ENCODE measurements around the gene GPR35.

GPR35 gene

DNA sequence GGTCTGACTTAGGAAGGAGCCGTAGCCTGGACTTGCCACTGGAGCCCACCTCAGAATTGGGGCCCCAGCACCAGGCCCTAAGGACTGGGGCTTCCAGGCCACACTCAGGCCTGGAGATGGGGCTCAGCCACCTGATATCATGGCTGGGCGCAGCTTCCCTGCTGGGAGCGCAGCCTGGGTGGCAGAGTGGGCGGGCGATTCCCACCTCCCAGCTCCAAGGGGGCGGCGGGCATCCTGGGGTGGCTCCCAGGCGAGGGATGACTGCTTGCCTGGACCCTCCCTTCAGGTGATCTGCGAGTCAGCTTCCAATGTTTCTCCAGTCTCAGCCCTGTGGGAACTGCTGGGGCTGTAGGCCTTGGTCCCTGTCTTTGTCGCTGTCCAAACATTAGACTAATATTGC is 20.1 kb downstream of the GPR35 start:
- no peak overlapping the region for H3K9ac ChIP-seq (ENCODE audit: low read depth, low read length)
- H3K27ac ChIP-seq (ENCODE audit: low read depth, low read length), result no peak overlapping the region
- no peaks in the 10 kb centered on the region for H3K4me1 ChIP-seq (ENCODE audit: insufficient read depth, low read length)
- H3K9me3 ChIP-seq (ENCODE audit: insufficient read depth, low read depth, low read length), result no peaks in the 10 kb centered on the region
- H3K4me3 ChIP-seq (ENCODE audit: low read length), result no peak overlapping the region
- no peaks in the 10 kb centered on the region for H3K27me3 ChIP-seq (ENCODE audit: insufficient read depth, low read length)
- 91% methylated on average over 10 of the region's 10 CpGs for WGBS
- no peaks in the 10 kb centered on the region for H3K36me3 ChIP-seq (ENCODE audit: insufficient read depth, low read length)

DNA sequence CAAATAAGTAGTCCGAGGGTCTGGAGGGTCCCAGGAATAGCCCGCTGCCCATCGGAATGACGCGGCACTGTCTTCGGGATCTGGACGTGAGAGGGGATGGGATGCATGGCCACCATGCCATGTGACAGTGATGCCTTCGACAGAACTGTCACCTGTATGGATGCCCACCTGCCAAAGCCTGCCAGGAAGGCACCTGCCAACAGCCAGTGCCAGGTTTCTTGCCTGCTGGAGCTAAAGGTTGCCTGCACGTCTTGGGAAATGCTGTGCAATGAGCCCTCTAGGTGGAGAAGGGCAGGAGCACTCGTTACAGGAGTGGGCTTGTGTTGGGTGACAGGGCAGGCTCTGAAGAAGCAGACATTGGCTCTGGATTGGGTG is 20.5 kb downstream of the GPR35 start:
- Histone ChIP-seq H3K27me3 (ENCODE audit: insufficient read depth, low read length) (no peaks in the 10 kb centered on the region), H3K4me3 (ENCODE audit: low read length) (no peak overlapping the region), H3K36me3 (ENCODE audit: insufficient read depth, low read length) (no peaks in the 10 kb centered on the region), H3K9me3 (ENCODE audit: insufficient read depth, low read depth, low read length) (no peaks in the 10 kb centered on the region), H3K9ac (ENCODE audit: low read depth, low read length) (no peak overlapping the region), H3K27ac (ENCODE audit: low read depth, low read length) (no peak overlapping the region), H3K4me1 (ENCODE audit: insufficient read depth, low read length) (no peaks in the 10 kb centered on the region)
- WGBS, result 89% methylated on average over 10 of the region's 10 CpGs

DNA sequence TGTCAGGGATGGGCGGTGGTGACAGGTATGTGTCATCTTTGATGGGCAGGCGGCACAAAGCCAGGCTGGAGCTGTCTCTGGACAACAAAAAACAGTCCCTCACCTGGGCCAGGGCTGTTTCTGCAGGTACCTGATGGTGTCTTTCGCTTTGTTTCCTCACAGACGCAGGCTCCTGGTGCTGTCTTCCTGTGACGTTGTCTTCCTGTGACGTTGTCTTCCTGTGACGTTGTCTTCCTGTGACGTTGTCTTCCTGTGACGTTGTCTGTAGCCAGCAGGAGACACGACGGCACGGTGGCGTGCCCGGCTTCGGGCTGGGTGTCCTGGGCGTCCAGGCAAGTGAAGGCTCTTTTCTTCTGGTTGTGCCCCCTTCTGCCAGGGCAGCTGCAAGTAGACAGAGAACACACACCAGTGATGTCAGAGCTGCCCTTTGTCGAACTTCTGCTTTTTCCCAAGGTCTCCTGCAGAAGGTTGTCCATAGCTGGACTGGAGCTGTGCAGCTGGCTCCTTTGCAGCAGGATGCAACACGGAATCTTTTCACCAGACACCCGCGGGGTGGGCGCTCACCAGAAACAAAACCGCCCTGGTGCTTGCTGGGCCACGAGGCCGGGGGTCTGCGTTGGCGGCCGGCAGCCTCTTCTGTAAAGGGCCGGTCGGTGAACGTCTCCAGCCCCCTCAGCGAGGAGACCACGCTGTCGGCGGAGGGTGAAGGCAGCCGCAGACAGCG is 21.1 kb downstream of the GPR35 start:
- Histone ChIP-seq H3K9me3 (ENCODE audit: insufficient read depth, low read depth, low read length) (peaks cover 3% of the 10 kb centered on the region; the same call in 1 of the 2 replicates), H3K4me1 (ENCODE audit: insufficient read depth, low read length) (no peaks in the 10 kb centered on the region), H3K36me3 (ENCODE audit: insufficient read depth, low read length) (no peaks in the 10 kb centered on the region), H3K27ac (ENCODE audit: low read depth, low read length) (no peak overlapping the region), H3K9ac (ENCODE audit: low read depth, low read length) (no peak overlapping the region), H3K27me3 (ENCODE audit: insufficient read depth, low read length) (no peaks in the 10 kb centered on the region), H3K4me3 (ENCODE audit: low read length) (no peak overlapping the region)
- WGBS, result 92% methylated on average over 36 of the region's 36 CpGs

DNA sequence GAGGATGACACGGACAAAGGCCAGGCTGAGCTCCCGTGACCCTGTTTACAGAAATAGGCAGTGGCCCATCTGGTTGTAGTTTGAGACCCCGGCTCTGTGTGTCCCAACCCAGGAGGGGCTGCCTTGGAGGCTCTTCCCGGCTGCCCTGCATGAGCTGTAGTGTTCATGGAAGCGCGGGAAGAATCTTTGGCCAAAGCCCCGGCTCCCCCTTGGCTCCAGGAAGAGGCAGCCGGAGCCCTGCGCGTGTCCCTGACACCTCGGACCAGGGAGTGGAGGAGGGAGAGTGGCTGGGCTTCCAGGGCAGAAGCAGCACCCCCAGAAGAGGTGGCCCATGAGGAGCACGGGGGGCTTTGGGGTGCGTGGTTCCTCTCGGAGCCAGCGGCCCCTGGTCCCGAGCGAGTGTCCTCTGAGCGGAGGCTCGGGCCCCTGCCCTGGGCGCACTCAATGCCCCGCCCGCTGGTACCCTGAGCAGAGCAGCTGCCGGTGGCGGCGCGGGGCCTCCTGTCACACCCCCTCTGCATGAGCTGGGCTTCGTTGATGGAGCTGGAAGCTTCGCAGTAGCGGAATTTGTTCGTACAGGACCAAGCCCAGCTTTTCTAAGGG is 21.7 kb downstream of the GPR35 start:
- Histone ChIP-seq H3K36me3 (ENCODE audit: insufficient read depth, low read length) (no peaks in the 10 kb centered on the region), H3K4me1 (ENCODE audit: insufficient read depth, low read length) (no peaks in the 10 kb centered on the region), H3K9me3 (ENCODE audit: insufficient read depth, low read depth, low read length) (peaks cover 3% of the 10 kb centered on the region; the same call in 1 of the 2 replicates), H3K4me3 (ENCODE audit: low read length) (no peak overlapping the region), H3K9ac (ENCODE audit: low read depth, low read length) (no peak overlapping the region), H3K27me3 (ENCODE audit: insufficient read depth, low read length) (no peaks in the 10 kb centered on the region), H3K27ac (ENCODE audit: low read depth, low read length) (no peak overlapping the region)
- 85% methylated on average over 30 of the region's 30 CpGs for WGBS

DNA sequence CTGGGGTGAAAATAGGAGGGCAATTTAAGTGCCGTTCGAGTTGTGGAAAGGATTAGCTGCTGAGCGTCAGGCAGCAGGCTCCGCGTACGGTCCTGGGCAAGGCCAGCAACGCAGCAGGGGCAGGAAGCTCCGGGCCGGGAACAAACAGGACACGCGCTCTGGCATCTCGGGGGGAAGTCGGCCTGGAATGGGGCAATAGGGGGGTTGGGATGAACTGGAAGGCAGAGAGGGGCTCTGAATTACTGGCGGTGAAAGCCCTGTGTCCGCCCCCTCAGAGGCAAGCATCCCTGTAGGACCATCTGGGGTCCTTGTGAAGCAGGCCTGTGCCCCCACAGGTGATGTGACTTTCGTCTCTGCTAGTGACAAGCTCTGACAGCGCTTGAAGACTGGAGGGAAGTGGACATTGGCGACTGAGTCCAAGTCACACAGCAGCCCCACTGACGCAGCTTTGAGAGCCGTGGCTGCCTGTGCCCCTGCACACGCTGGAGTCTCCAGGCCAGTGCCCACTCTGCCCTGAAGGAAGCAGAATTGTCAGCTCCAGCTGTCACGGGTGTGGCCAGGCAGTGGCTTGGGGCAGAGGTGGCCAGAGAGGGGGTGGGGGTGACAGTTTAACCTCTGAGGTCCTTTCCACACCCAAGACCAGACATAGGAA is 22.3 kb downstream of the GPR35 start:
- WGBS, result 89% methylated on average over 22 of the region's 22 CpGs
- Histone ChIP-seq H3K4me1 (ENCODE audit: insufficient read depth, low read length) (no peaks in the 10 kb centered on the region), H3K27me3 (ENCODE audit: insufficient read depth, low read length) (no peaks in the 10 kb centered on the region), H3K27ac (ENCODE audit: low read depth, low read length) (no peak overlapping the region), H3K36me3 (ENCODE audit: insufficient read depth, low read length) (no peaks in the 10 kb centered on the region), H3K9me3 (ENCODE audit: insufficient read depth, low read depth, low read length) (peaks cover 3% of the 10 kb centered on the region; the same call in 1 of the 2 replicates), H3K4me3 (ENCODE audit: low read length) (no peak overlapping the region), H3K9ac (ENCODE audit: low read depth, low read length) (no peak overlapping the region)

DNA sequence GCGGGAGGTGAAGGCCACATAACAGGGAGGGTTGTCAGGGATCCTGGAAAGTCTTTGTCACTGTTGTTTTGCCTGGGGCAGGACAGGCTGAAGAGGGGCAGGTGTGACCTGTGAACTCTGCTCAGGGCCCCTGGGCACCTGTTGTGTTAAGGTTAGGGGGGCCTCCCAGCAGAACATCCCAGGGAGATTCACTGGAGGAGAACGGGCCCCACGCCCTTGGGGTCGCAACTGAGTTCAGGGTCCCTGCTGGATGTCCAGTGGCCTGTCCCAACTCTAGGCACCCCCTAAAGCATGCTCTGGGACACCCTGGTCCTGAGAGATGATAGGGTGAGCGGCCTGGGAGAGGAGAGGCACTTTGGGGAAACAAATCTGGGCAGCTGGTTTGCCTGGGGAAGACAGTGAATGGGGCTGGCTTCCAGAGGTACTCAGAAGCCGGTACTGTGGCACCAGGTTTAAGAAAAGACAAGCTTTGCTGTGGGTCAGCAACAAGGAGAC is 22.9 kb downstream of the GPR35 start:
- H3K9ac ChIP-seq (ENCODE audit: low read depth, low read length), result no peak overlapping the region
- peaks cover 3% of the 10 kb centered on the region; the same call in 1 of the 2 replicates for H3K9me3 ChIP-seq (ENCODE audit: insufficient read depth, low read depth, low read length)
- H3K4me1 ChIP-seq (ENCODE audit: insufficient read depth, low read length), result no peaks in the 10 kb centered on the region
- WGBS, result 90% methylated on average over 6 of the region's 6 CpGs
- no peak overlapping the region for H3K4me3 ChIP-seq (ENCODE audit: low read length)
- no peaks in the 10 kb centered on the region for H3K27me3 ChIP-seq (ENCODE audit: insufficient read depth, low read length)
- H3K36me3 ChIP-seq (ENCODE audit: insufficient read depth, low read length), result no peaks in the 10 kb centered on the region
- H3K27ac ChIP-seq (ENCODE audit: low read depth, low read length), result no peak overlapping the region

DNA sequence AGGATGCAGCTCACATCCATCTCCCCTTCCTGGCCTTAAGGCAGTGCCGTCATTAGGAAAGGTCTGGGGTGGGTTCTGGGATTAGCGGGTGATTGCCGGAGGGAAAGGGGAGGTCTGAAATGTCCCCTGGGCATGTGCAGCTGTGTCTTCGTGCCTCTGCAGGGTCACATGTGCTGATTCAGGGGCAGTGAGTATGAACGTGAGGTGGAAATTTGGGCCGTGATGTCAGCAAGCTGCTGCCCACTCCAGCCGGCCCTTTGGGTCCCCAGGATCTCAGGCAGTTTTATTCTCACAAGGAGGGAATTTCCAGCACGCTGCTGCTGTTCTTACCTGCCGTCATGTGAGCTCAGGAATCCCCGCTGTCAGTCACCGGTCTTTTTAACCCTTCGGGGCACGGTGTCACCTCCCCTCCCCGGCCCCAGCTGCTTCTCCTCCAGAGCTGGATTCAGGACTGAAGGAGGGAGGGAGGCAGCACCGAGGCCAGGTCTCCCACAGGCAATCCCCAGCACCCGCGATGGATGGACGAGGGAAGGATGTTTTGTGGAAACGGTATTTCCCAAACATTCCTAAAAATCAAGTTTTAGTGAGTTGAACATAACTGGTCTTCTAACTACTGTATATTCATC is 23.5 kb downstream of the GPR35 start:
- 56% methylated on average over 19 of the region's 19 CpGs for WGBS
- H3K36me3 ChIP-seq (ENCODE audit: insufficient read depth, low read length), result no peaks in the 10 kb centered on the region
- no peaks in the 10 kb centered on the region for H3K27me3 ChIP-seq (ENCODE audit: insufficient read depth, low read length)
- H3K9me3 ChIP-seq (ENCODE audit: insufficient read depth, low read depth, low read length), result peaks cover 3% of the 10 kb centered on the region; the same call in 1 of the 2 replicates
- H3K27ac ChIP-seq (ENCODE audit: low read depth, low read length), result no peak overlapping the region
- H3K9ac ChIP-seq (ENCODE audit: low read depth, low read length), result no peak overlapping the region
- no peaks in the 10 kb centered on the region for H3K4me1 ChIP-seq (ENCODE audit: insufficient read depth, low read length)
- H3K4me3 ChIP-seq (ENCODE audit: low read length), result no peak overlapping the region

DNA sequence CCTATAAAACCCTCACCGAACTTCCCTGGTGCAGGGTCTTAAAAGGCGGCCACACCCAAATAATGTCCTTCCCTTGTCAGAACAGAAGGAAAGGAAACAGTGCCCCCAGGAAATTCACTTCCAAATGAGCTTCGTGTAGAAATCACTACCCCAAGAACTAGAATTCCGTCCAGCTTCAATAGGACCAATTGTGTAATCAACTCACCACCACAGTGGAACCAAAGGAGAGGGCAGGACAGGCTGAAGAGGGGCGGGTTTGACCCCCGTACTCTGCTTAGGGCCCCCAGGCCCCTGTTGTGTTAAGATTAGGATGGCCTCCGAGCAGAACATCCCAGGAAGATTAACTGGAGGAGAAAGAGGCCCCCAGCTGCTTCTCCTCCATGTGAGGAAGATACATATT is 24.1 kb downstream of the GPR35 start:
- no peak overlapping the region for H3K4me3 ChIP-seq (ENCODE audit: low read length)
- 59% methylated on average over 7 of the region's 7 CpGs for WGBS
- no peak overlapping the region for H3K9ac ChIP-seq (ENCODE audit: low read depth, low read length)
- H3K4me1 ChIP-seq (ENCODE audit: insufficient read depth, low read length), result no peaks in the 10 kb centered on the region
- H3K9me3 ChIP-seq (ENCODE audit: insufficient read depth, low read depth, low read length), result peaks cover 3% of the 10 kb centered on the region; the same call in 1 of the 2 replicates
- H3K27me3 ChIP-seq (ENCODE audit: insufficient read depth, low read length), result no peaks in the 10 kb centered on the region
- H3K27ac ChIP-seq (ENCODE audit: low read depth, low read length), result no peak overlapping the region
- H3K36me3 ChIP-seq (ENCODE audit: insufficient read depth, low read length), result no peaks in the 10 kb centered on the region

DNA sequence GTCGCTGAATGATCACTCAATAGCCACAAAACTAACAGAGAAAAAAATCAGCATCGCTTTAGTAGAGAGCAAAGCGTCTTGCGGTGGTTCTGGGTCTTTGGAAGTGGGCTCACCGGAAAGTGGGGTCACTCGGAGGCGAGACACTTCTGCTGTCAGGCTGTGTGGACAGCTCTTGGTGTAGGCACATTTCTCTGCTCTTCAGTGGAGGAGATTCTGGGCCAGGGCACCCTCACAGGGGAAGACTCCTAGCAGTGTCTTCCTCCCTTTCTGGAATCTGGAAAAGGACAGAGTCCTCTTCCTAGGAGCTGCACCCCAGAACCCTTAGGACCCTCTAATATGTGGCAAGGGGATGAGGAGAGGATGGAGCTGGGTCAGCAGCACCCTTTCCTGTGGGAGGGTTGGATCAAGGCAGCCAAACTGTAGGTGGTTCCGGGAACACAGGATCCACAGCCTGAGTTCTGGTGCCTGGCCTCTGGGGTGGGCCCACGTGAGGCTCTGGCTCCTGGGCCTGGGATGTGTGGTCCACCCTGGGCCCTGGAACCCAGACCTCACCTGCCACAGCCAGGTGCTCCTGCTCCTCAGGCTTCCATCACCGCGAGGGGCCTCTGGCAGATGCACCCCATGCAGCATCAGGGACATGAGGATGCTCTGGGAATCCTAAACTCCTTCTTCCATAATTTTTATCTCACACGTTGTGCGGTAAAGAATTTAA is 25.1 kb downstream of the GPR35 start:
- Histone ChIP-seq H3K9ac (ENCODE audit: low read depth, low read length) (no peak overlapping the region), H3K4me3 (ENCODE audit: low read length) (no peak overlapping the region), H3K36me3 (ENCODE audit: insufficient read depth, low read length) (no peaks in the 10 kb centered on the region), H3K9me3 (ENCODE audit: insufficient read depth, low read depth, low read length) (peaks cover 3% of the 10 kb centered on the region; the same call in 1 of the 2 replicates), H3K27me3 (ENCODE audit: insufficient read depth, low read length) (no peaks in the 10 kb centered on the region), H3K27ac (ENCODE audit: low read depth, low read length) (no peak overlapping the region), H3K4me1 (ENCODE audit: insufficient read depth, low read length) (no peaks in the 10 kb centered on the region)
- 93% methylated on average over 13 of the region's 13 CpGs for WGBS

DNA sequence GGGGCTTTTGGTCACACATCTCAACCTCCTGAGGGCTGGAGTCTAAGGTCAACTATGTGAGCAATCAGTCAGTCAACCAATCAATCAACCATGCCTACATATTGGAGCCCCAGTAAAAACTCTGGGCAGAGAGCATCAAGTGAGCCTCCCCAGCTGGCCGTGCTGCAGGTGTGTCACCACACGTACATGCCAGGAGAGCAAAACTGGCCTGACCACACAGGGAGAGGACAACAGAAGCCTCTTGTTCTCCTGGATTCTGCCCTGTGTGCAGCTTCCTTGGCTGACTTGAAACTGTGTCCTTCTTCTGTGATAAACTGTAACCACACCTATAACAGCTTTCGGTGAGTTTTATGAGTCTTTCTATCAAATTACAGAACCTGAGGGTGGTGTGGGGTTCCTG is 25.9 kb downstream of the GPR35 start:
- Histone ChIP-seq H3K4me3 (ENCODE audit: low read length) (no peak overlapping the region), H3K27me3 (ENCODE audit: insufficient read depth, low read length) (no peaks in the 10 kb centered on the region), H3K9ac (ENCODE audit: low read depth, low read length) (no peak overlapping the region), H3K4me1 (ENCODE audit: insufficient read depth, low read length) (no peaks in the 10 kb centered on the region), H3K27ac (ENCODE audit: low read depth, low read length) (no peak overlapping the region), H3K36me3 (ENCODE audit: insufficient read depth, low read length) (no peaks in the 10 kb centered on the region), H3K9me3 (ENCODE audit: insufficient read depth, low read depth, low read length) (peaks cover 3% of the 10 kb centered on the region; the same call in 1 of the 2 replicates)
- 91% methylated on average over 3 of the region's 3 CpGs for WGBS

Measured in HUES64 (cell line).